Effector CD4-positive, alpha-beta T cell (primary cell): Measurements from ENCODE around the gene LRRFIP2.

ENCODE experiments used
- DNase-seq: peaks from one replicate; pipeline ENCODE4 v3.0.0-alpha.2; 2020

Gene LRRFIP2

DNA sequence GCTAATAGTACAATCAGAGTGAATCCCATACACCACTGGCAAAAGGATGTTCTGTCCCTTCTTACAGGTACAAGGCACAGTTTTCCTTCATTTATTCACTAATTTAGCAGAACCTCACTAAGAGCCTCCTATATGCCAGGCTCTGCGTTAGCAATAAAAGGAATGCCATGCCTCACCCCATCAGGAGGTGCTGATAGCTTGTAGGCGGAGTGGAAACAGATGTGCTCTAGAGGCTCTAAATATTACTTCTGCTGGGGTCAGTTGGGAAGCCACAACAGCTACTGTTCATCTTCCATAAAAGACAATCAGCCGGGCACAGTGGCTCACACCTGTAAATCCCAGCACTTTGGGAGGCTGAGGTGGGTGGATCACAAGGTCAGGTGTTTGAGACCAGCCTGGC, 156.7 kb downstream of the LRRFIP2 start:
- no peak for DNase-seq

DNA sequence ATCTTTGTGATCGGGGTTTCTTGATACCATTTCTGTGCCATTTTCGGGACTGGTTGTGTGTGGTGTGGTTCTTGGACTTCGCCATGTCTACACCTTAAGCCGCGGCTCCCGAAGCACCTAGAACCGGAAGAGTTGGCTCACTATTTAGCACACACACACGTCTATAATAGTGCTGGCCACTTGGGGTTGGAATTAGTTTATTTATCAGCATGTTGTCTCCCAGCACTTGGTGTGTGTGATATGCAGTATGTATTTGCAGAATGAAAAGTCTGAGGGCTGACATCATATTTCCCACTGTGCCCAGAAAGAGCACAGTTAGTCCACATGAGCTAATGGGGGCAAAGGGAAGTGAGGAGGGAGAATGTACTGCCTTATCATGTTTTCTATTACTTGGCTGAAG, 157.5 kb downstream of the LRRFIP2 start:
- no peak for DNase-seq

DNA sequence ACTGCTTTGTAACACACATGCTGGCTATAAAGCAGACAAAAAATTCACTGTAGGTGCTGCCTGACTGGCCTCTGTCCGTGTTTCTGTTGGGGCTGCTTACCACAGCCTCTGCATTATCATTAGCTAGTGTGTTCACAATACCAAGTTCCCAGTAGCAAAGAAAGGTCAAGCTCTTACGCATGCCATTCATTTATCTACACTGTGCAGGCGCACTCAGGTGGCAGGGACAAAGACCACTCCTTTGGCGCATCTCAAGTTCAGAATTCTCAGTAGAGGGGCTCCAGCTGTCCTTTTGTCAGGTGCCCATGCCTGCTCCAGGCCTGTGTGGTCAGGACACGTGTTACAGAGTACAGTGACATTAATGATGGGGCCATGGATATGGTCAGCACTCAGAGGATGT, 158.7 kb downstream of the LRRFIP2 start:
- no peak for DNase-seq

DNA sequence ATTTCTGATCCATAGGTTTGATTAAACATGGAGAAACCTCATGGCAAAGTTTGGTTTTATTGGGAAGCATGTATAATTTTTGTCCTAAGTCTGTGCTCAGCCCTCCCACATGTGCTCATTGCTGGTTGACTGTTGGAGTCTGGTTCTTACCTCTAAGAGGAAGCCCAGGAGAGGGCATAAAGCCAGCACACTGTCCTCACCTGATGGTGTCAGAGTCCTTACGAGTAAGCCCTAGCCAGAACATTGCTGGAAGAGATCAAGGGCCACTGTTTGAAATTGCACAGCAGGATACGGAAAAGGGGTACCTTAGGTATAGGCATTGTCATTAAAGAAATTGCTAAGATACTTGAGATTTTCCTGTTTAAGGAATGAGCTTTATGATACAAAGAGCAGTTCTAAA, 159.8 kb downstream of the LRRFIP2 start:
- DNase-seq: no peak
